Upper lobe of left lung (tissue), 6 donors: ENCODE results near the gene SCARB1. TPM values are rescaled to one million over a fixed set of nuclear protein-coding genes. Genes with fewer than 3 reads are reported as not detected.
A peak's percentile ranks its signal among the peaks of the same experiment; 100 is the strongest.

Source experiments
- ATAC-seq, 2 donors: fragments of 200-7000 bp; cut with Tn5 transposase; one replicate each; pipeline ENCODE4 v1.9.1; 2022; ENCODE audit warnings: mild to moderate bottlenecking in 2 of 2, moderate library complexity in 2 of 2; ENCODE audit not compliant: low FRiP score in 2 of 2
- DNase-seq, 2 donors: peaks; one replicate each; pipeline ENCODE4 v3.0.0-alpha.2; 2019 to 2020
- H3K27ac ChIP-seq, 4 donors: fragments of 200-600 bp; sonication (generic); one replicate each; pipeline ENCODE4 v1.5.1; 2016 to 2019
- H3K27me3 ChIP-seq, 4 donors: fragments of 200-600 bp; sonication (generic); one replicate each; pipeline ENCODE4 v1.5.1; 2017 to 2019
- H3K36me3 ChIP-seq, 4 donors: fragments of 200-600 bp; sonication (generic); one replicate each; pipeline ENCODE4 v1.5.1; 2016 to 2019
- H3K4me1 ChIP-seq, 4 donors: fragments of 200-600 bp; sonication (generic); one replicate each; pipeline ENCODE4 v1.5.1; 2018 to 2019
- H3K4me3 ChIP-seq, 4 donors: fragments of 200-600 bp; sonication (generic); one replicate each; pipeline ENCODE4 v1.5.1; 2017 to 2019; ENCODE audit warnings: mild to moderate bottlenecking in 2 of 4, moderate library complexity in 1 of 4
- H3K9me3 ChIP-seq, 4 donors: fragments of 200-600 bp; sonication (generic); one replicate each; pipeline ENCODE4 v1.5.1; 2018 to 2019
- EP300 ChIP-seq, 4 donors: sonication (generic); formaldehyde crosslinking; IDR thresholded peaks; one replicate each; pipeline ENCODE4 v1.5.1; 2017; ENCODE audit warnings: antibody characterized with exemption in 4 of 4, control low read depth in 2 of 4
- POLR2A ChIP-seq, 4 donors: fragments of 450-650 bp; IDR thresholded peaks; one replicate each; pipeline ENCODE4 v1.5.1; 2016 to 2017; ENCODE audit warnings: antibody characterized with exemption in 4 of 4, mild to moderate bottlenecking in 2 of 4
- POLR2AphosphoS5 ChIP-seq, 2 donors: sonication (generic); formaldehyde crosslinking; IDR thresholded peaks; one replicate each; pipeline ENCODE4 v1.5.1; 2017; ENCODE audit warnings: antibody characterized with exemption in 2 of 2
- WGBS, 2 donors: methylation state at CpG; one replicate each; pipeline ENCODE4 v1.1.5; 2017 to 2018; 5-methylcytosine and 5-hydroxymethylcytosine counted together
- total RNA-seq, 6 donors: library from RNA; depleted of rRNA in 4 of 6; stranded (reverse); fragments of >200 nt in 4 of 6; gene quantifications; one replicate each; pipeline versions ENCODE4 v1.1.0 to v1.2.1, GENCODE V29; 2016 to 2021
- TF ChIP-seq, protein P1 (sequence below), 6 experiments: fragments of 450-650 bp in 4 of 6; fragments of 200-600 bp in 2 of 6; sonication (generic) in 2 of 6; IDR thresholded peaks; one replicate each; pipeline ENCODE4 v1.5.1; 2016 to 2019; ENCODE audit warnings: antibody characterized with exemption in 6 of 6
- donor health status: DM: no; HTN: no; CAD: no; lungs with moderate emphysema.
- donor health status: DM: no; HTN: yes; CAD: no; lungs with severe emphysema.

SCARB1 gene
- total RNA-seq, 6 donors from 2014 or later: 10.0 to 51.3 (median 22.5) TPM

GRCh38 chr12:124766727-124767065 lies 97.0 kb downstream of the SCARB1 start:
- no peaks in the 10 kb centered on the region for H3K36me3 ChIP-seq
- DNase-seq: no peak
- peak overlapping the region; percentile 36 to 75 (median 62) for H3K27ac ChIP-seq
- no peak overlapping the region for H3K4me3 ChIP-seq
- H3K9me3 ChIP-seq: peaks cover 0 to 11% (median 3%) of the 10 kb centered on the region in 4 donors
- ATAC-seq: peak in 1 of 2 donors; percentile 20
- no peaks in the 10 kb centered on the region for H3K27me3 ChIP-seq
- H3K4me1 ChIP-seq: peaks cover 23 to 39% (median 29%) of the 10 kb centered on the region in 4 donors
- TF ChIP-seq EP300 (IDR thresholded peaks at IDR 0.05) (no peak), POLR2A (IDR thresholded peaks at IDR 0.05) (no peak), POLR2AphosphoS5 (IDR thresholded peaks at IDR 0.05) (no peak)
- TF ChIP-seq, protein P1, sequence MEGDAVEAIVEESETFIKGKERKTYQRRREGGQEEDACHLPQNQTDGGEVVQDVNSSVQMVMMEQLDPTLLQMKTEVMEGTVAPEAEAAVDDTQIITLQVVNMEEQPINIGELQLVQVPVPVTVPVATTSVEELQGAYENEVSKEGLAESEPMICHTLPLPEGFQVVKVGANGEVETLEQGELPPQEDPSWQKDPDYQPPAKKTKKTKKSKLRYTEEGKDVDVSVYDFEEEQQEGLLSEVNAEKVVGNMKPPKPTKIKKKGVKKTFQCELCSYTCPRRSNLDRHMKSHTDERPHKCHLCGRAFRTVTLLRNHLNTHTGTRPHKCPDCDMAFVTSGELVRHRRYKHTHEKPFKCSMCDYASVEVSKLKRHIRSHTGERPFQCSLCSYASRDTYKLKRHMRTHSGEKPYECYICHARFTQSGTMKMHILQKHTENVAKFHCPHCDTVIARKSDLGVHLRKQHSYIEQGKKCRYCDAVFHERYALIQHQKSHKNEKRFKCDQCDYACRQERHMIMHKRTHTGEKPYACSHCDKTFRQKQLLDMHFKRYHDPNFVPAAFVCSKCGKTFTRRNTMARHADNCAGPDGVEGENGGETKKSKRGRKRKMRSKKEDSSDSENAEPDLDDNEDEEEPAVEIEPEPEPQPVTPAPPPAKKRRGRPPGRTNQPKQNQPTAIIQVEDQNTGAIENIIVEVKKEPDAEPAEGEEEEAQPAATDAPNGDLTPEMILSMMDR (IDR thresholded peaks at IDR 0.05): no peak

- Histone ChIP-seq H3K4me3 (no peak overlapping the region), H3K4me1 (peaks cover 20 to 34% (median 26%) of the 10 kb centered on the region in 4 donors), H3K27me3 (no peaks in the 10 kb centered on the region), H3K9me3 (peaks cover 0 to 11% (median 3%) of the 10 kb centered on the region in 4 donors), H3K27ac (peak overlapping the region; percentile 36 to 75 (median 62)), H3K36me3 (no peaks in the 10 kb centered on the region)
- DNase-seq (no peak), ATAC-seq (no peak)
- WGBS, 2 donors: 63 to 77% methylated on average over 9 of the region's 9 CpGs
- TF ChIP-seq, protein P1 (IDR thresholded peaks at IDR 0.05): no peak
- no peak for TF ChIP-seq POLR2AphosphoS5 (IDR thresholded peaks at IDR 0.05)
- no peak for TF ChIP-seq EP300 (IDR thresholded peaks at IDR 0.05)
- no peak for TF ChIP-seq POLR2A (IDR thresholded peaks at IDR 0.05)
Observed at GRCh38 chr12:124765581-124766489, 97.8 kb downstream of the SCARB1 start.

DNA sequence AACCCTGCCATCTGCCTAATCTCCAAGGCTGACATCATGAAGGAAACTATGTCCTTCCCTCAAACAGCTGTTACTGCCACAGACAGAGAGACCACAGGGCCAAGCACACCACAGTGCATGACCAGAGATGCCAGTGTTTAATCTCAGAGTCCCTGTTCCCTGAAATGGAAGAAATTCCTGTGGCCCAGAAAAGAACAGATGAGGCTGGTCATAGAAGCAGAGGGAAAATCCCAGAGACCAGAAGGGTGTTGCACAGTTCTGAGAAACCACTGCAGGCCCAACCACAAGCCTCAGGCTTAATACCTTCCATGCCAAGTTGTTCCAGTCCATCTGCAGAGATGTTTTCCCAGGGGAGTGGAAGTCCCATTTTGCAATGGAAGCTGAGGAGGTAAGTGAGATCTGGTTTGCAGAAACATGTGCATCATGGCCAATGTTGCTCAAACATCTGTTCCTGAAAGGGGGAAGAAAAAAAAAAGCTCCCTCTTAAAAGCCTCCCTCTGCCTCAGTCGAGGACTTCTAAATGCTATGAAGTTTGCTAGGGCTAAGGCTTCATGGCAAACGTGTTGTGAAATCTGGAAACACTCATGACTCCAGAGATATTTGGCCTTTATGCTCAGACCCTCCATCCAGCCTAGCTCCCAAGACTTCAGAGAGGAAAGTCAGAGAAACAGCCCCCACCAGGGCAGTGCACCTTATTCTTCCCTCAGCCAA lies 98.6 kb downstream of the SCARB1 start:
- no peak for TF ChIP-seq EP300 (IDR thresholded peaks at IDR 0.05)
- TF ChIP-seq, protein P1 (IDR thresholded peaks at IDR 0.05): no peak
- TF ChIP-seq POLR2AphosphoS5 (IDR thresholded peaks at IDR 0.05): peak; percentile 29 to 56
- ATAC-seq (peak in 1 of 2 donors; percentile 61), DNase-seq (peak in 1 of 2 donors; percentile 42)
- H3K27me3 ChIP-seq: no peaks in the 10 kb centered on the region
- peaks cover 20 to 43% (median 32%) of the 10 kb centered on the region in 4 donors for H3K4me1 ChIP-seq
- H3K36me3 ChIP-seq: no peaks in the 10 kb centered on the region
- H3K27ac ChIP-seq: peak overlapping the region; percentile 15 to 75 (median 62)
- H3K9me3 ChIP-seq: peaks cover 0 to 11% (median 3%) of the 10 kb centered on the region in 4 donors
- no peak overlapping the region for H3K4me3 ChIP-seq
- 20 to 39% methylated on average over 2 of the region's 2 CpGs for WGBS, 2 donors

DNA sequence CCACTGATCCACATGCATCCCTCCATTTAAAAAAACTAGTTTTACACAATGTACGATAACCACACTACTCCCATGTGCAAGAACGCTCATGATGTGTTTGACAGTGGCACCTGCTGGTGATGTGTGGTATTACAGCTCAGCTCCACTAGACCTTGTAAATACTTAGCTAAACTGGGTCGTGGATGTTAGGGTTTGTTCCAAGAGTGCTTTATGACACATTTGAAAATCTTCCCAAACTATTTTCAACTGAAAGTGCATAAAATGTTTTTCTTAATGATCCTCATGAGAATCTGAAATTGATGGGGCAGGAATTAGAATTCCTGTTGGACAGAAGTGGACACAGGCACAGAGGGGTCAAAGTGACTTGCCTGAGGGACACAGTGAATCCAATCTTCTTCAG lies 99.2 kb downstream of the SCARB1 start:
- H3K36me3 ChIP-seq: no peaks in the 10 kb centered on the region
- no peaks in the 10 kb centered on the region for H3K27me3 ChIP-seq
- peaks cover 25 to 47% (median 37%) of the 10 kb centered on the region in 4 donors for H3K4me1 ChIP-seq
- 69 to 81% methylated on average over 3 of the region's 3 CpGs for WGBS, 2 donors
- peak overlapping the region; percentile 15 to 75 (median 46) for H3K27ac ChIP-seq
- TF ChIP-seq POLR2AphosphoS5 (IDR thresholded peaks at IDR 0.05): no peak
- no peak for TF ChIP-seq POLR2A (IDR thresholded peaks at IDR 0.05)
- TF ChIP-seq, protein P1 (IDR thresholded peaks at IDR 0.05): peak; percentile 56 to 94 (median 83)
- H3K9me3 ChIP-seq: peaks cover 0 to 11% (median 3%) of the 10 kb centered on the region in 4 donors
- ATAC-seq: peak in 1 of 2 donors; percentile 42
- no peak overlapping the region for H3K4me3 ChIP-seq
- DNase-seq: no peak
